AG09319 (cell line): ENCODE measurements around the gene MOB2.
A peak's percentile ranks its signal among the peaks of the same experiment; 100 is the strongest.
"Not testable (repeated sequence)": the region's sequence is repeated elsewhere in the genome, so short reads cannot be mapped to it uniquely, and the experiment has no call there.

Experiments used
- DNase-seq: peaks from one replicate; pipeline ENCODE4 v3.0.0-alpha.2; 2010; ENCODE audit warnings: low read depth; ENCODE audit errors: extremely low read depth
- CTCF ChIP-seq: IDR thresholded peaks from 2 replicates; pipeline ENCODE4 v1.5.1; 2011; ENCODE audit warnings: low read depth, mild to moderate bottlenecking, inconsistent platforms, low read length, moderate library complexity

MOB2 gene

DNA sequence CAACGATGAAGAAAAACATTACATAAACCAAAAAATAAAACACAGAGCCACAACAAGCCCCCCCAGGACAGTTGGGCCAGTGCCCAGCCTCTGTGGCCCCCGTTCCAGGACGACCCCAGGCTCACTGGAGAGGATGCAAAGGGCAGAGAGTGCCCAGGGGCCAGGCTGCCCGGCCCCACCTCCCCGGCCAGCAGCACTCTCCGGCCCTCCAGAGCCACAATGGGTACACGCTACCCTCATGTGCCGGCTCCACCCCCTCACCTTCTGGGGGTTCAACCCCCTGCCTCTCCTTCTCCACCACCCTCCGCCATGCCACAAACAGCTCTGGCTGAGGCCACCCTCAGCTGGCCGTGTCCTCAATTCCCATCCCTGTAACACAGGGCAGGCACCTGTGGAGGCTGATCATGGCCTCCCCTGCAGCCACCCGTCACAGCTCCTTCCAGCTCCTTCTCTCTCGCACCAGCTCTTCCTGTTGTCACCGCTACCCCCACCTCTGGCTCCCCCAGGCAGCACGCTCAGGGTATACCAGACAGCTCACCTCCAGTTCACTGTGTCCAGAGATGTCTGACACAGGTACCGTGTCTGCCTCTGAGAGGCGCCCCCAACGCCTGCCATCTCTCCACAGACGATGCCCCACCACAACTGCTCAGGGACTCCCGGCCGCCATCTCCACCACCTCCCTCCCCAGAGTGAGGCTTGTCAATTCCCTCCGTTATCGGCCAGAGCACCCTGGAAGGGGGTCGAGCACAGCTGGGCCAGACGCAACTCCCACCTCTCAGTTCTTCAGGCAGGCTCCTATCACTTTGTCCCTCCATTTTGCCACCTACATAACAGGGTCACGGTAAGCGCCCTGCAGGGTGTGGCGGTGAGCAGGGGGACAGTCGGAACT, 30.8 kb upstream of the MOB2 start:
- no peak for TF ChIP-seq CTCF
- DNase-seq = no peak

DNA sequence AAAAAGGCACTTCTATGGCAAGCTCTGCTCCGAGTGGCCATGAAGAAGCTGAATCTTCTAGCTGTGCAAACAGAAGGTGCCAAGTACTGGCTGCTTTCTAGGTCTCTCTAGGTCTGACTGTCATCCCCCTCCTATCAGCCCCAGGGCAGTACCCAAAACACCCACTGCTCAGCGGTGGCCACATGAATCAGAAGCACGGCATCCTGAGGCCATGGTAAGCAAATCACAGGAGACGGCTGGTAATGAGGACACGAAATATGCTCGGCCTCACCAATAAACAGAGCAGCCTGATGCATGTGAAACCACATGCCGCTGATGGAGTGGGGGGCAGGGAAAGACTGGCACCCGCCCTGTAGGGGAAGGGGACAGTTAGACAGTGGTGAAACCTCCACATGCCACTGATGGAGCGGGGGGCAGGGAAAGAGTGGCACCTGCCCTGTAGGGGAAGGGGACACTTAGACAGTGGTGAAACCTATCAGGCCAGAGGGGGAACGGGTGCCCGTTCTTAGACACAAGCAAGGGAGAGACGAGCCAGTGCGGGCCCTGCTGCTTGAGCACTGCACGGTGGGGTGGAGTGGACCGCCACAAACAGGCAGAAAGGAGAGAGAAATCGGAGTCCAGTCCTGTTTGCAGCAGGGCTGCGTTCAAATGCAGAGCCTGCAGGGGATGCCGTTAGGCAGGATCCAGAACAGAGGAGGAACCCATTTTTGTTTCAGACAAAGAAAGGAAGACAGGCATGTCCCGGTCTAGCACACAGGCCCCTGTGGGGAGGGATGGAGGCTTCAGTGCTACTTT, 29.9 kb upstream of the MOB2 start:
- no peak; the same call in 1 of the 2 replicates for TF ChIP-seq CTCF
- DNase-seq = no peak

DNA sequence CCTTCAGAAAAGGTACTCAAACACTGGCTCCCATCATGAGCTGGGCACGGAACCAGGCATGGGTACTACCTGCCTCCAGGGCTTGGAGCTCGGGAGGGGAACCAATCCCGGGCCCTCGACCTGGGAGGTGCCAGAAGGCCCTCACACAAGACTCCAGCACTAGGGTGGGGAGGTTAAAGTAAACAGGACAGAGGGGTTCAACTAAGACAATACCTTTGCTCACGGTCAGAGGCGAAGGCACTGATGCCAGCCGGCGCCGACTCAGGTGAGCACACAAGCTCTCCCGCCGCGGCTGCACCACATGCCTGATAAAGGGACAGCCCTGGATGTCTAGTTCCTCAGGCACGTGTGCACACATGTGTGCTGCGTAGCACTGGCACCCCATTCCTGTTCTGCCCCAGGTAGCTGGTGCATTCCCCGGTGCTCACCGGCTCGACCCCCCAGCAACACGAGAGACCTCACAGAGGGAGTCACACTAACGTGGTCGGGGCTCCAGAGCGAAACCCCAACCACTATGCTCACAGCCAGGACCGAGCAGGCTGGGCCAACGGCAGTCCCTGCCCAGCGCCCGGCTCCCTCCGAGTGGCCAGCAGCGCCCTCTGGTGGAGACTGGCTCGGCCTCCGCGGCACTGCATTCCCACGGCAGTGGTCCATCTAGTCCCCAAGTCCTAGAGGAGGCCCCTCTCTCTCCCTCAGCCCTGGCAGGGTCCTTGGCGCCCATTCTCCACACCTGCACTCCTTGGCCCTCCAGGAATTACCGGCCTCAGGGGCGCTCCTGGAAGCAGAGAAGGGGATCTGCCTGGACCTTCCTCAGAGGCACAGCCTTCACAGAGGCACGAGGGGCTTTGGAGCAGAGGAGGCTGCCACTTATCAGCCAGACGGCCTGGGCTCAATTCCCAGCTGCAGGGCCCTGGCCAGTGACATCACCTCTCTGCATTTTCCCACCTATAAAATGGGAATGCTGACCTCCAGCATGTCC, 28.8 kb upstream of the MOB2 start:
- DNase-seq = no peak
- TF ChIP-seq CTCF = peak; percentile 95

GRCh38 chr11:1514336-1515061, 27.9 kb upstream of the MOB2 start:
- TF ChIP-seq CTCF = no peak
- no peak for DNase-seq

DNA sequence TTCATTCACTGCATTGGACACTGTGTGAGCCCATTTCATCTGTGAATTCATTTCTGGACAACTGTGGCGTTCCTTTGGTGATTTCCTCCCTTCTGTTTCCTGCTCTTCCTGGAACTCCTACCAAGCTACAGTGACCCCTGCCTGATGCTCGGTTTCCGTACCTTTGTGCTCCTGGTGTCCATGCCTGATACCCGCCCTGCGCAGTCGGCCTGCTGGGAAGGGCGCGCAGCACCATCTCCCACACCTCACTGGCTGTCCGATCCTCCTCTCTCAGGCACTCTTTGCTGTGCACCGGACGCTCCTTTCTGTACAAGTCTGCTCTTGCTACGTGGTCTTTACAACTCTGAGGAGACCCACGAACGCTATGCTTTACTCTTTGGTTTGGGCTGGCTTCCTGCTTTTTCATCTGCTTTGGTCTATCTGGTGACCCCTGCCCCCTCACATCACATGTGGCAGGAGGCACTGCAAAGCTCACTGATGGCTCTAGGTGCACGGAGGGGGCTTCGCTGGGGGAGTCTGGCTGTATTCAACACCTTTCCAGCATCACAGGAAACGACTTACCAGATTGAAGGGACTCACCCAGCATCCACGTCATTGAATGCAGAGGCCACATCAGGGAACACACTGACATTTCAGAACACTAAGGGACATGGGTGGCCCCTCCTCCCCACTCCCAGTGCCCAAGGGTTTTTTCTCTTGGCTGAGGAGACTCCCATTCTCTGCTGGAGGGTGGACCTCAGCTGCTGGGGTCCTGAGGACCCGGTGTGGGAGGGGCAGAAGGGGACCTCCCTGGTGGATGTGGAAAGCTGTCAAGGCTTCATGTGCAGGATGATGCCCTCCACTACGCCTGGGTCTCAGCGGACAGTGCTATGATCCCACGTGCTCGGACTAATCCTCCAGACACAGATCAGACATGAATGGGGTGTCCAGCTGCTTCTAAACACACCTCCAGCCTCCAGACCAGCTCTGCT, 27.0 kb upstream of the MOB2 start:
- TF ChIP-seq CTCF = no peak
- DNase-seq = no peak

DNA sequence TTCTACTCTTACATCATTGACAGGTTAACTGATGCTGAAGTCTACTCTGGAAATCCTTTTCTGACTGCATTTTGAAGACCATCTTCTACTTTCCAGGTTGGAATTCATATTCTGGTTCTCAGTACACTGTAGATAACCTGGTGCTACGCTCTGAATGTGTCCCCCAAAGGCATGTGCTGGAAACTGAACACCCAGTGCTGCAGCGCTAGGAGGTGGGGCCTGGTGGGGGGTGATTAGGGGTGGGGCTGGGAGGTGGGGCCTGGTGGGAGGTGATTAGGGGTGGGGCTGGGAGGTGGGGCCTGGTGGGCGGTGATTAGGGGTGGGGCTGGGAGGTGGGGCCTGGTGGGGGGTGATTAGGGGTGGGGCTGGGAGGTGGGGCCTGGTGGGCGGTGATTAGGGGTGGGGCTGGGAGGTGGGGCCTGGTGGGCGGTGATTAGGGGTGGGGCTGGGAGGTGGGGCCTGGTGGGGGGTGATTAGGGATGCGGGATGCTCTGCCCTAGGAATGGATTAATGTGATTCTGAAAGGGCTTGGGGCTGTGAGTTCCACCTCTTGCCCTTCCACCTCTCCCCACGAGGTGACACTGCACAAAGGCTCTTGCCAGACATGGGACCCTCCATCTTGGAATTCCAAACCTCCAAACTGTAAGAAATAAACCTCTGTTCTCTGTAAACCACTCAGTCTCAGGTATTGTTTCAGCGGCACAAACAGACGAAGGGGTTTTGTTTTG, 26.1 kb upstream of the MOB2 start:
- not testable (repeated sequence) for DNase-seq
